Kidney (tissue), 14 donors: ENCODE results near the gene MBOAT1. TPM values are rescaled to one million over a fixed set of nuclear protein-coding genes. Genes with fewer than 3 reads are reported as not detected.

Source experiments
- DNase-seq, 5 donors: peaks; one replicate each; pipeline ENCODE4 v3.0.0-alpha.2; 2013 to 2020
- FAIRE-seq: peaks from 2 replicates; lab custom pipeline; 2012; peaks lifted over from hg19 to GRCh38; lab: Jason Lieb, UNC
- H3K27ac ChIP-seq, 2 donors: one replicate each; pipeline ENCODE4 v1.7.0; 2013; ENCODE audit warnings: low read depth in 2 of 2, low read length in 2 of 2, inconsistent platforms in 1 of 2
- H3K27me3 ChIP-seq: one replicate; pipeline ENCODE4 v1.7.1; 2013; ENCODE audit warnings: low read length, inconsistent platforms; ENCODE audit not compliant: control insufficient read depth, insufficient read depth
- H3K36me3 ChIP-seq, 3 donors: one replicate each; pipeline versions ENCODE4 v1.7.0 to v1.7.1; 2013; ENCODE audit warnings: low read length in 3 of 3, control low read depth in 1 of 3, inconsistent platforms in 1 of 3; ENCODE audit not compliant: insufficient read depth in 3 of 3, control insufficient read depth in 2 of 3
- H3K4me1 ChIP-seq, 3 donors: one replicate each; pipeline versions ENCODE4 v1.7.0 to v1.7.1; 2013; ENCODE audit warnings: low read length in 3 of 3, inconsistent platforms in 1 of 3, low read depth in 1 of 3; ENCODE audit not compliant: control insufficient read depth in 2 of 3, insufficient read depth in 2 of 3
- H3K4me3 ChIP-seq, 3 donors: one replicate each; pipeline versions ENCODE4 v1.7.0 to v1.8.1; 2013; ENCODE audit warnings: low read length in 3 of 3, control low read depth in 1 of 3, inconsistent platforms in 1 of 3
- H3K9ac ChIP-seq, 3 donors: one replicate each; pipeline versions ENCODE4 v1.7.0 to v1.7.1; 2013; ENCODE audit warnings: low read length in 3 of 3, control low read depth in 1 of 3, inconsistent platforms in 1 of 3
- H3K9me3 ChIP-seq, 3 donors: one replicate each; pipeline versions ENCODE4 v1.7.0 to v1.7.1; 2013; ENCODE audit warnings: low read length in 3 of 3, control low read depth in 1 of 3, inconsistent platforms in 1 of 3; ENCODE audit not compliant: control insufficient read depth in 2 of 3, insufficient read depth in 1 of 3
- CTCF ChIP-seq: IDR thresholded peaks from 3 replicates; pipeline ENCODE4 v1.5.1; 2012; ENCODE audit warnings: mild to moderate bottlenecking, moderate library complexity, borderline replicate concordance; ENCODE audit not compliant: insufficient read depth; ENCODE audit errors: extremely low read depth
- intact Hi-C: fragments of 100-400 bp; cut with DNase I; formaldehyde crosslinking; loops from one replicate; pipeline ENCODE4 v1.11.1; 2022
- polyA plus RNA-seq: library from polyadenylated mRNA; stranded (reverse); fragments of 350-450 nt; fragmentation: Illumina TruSeq; extraction: RNeasy Lipid Tissue Mini Kit (QIAGEN cat#74804); gene quantifications from one replicate; pipeline ENCODE4 v1.2.3, GENCODE V29; 2014; ENCODE audit warnings: low read depth, low replicate concordance; ENCODE audit not compliant: insufficient read depth
- total RNA-seq: library from RNA; stranded (reverse); fragmentation: NEBNext Ultra II Directional; extraction: Animal tissue kit (Norgen Biotek cat#: 25700); gene quantifications from one replicate; pipeline ENCODE4 v1.2.1, GENCODE V29; 2021
- donor health status: control.
- donor health status: control.
- donor health status: control.
- donor health status: control.
- donor health status: control.
- donor health status: DM: yes; HTN: yes; CAD: no.
- donor health status: Normal renal cell carcinoma (clear cell type).

Gene MBOAT1
- total and polyA plus RNA-seq, 2 donors from 2014 or later: 1.9 to 15.1 TPM

GRCh38 chr6:20117474-20117873, 94.8 kb downstream of the MBOAT1 start:
- no peak for TF ChIP-seq CTCF
- FAIRE-seq (no peak), DNase-seq (peak in 3 of 5 donors; percentile 33 to 65 (median 39))
- no peaks in the 10 kb centered on the region for H3K4me1 ChIP-seq
- no peak overlapping the region for H3K4me3 ChIP-seq
- intact Hi-C loops: no loop called here
- H3K27me3 ChIP-seq: no peaks in the 10 kb centered on the region
- no peaks in the 10 kb centered on the region for H3K9me3 ChIP-seq
- H3K9ac ChIP-seq: no peak overlapping the region
- no peak overlapping the region for H3K27ac ChIP-seq
- H3K36me3 ChIP-seq: no peaks in the 10 kb centered on the region

DNA sequence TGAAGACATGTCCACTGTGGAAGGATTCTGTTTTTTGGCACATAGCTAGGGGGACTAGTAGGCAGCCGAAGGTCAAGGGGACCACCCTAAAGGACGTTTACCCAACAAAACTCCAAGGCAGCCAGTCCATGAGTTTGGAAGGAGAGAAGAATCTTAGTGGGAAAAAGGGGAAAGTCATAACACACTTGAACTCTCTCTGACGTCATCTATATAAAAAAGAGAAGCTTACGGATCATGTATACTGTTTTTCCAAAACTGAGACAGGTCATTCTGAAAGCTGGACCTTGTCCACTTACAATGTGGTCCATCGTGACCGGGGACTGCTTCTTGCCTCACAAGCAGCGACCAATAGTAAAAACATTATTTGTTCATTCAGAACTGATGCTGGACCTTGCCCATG, 95.5 kb downstream of the MBOAT1 start:
- no peak for TF ChIP-seq CTCF
- H3K9ac ChIP-seq: no peak overlapping the region
- no peaks in the 10 kb centered on the region for H3K27me3 ChIP-seq
- FAIRE-seq (no peak), DNase-seq (no peak)
- H3K4me3 ChIP-seq: no peak overlapping the region
- no peaks in the 10 kb centered on the region for H3K36me3 ChIP-seq
- no peaks in the 10 kb centered on the region for H3K9me3 ChIP-seq
- intact Hi-C loops: no loop called here
- H3K4me1 ChIP-seq: no peaks in the 10 kb centered on the region
- no peak overlapping the region for H3K27ac ChIP-seq

DNA sequence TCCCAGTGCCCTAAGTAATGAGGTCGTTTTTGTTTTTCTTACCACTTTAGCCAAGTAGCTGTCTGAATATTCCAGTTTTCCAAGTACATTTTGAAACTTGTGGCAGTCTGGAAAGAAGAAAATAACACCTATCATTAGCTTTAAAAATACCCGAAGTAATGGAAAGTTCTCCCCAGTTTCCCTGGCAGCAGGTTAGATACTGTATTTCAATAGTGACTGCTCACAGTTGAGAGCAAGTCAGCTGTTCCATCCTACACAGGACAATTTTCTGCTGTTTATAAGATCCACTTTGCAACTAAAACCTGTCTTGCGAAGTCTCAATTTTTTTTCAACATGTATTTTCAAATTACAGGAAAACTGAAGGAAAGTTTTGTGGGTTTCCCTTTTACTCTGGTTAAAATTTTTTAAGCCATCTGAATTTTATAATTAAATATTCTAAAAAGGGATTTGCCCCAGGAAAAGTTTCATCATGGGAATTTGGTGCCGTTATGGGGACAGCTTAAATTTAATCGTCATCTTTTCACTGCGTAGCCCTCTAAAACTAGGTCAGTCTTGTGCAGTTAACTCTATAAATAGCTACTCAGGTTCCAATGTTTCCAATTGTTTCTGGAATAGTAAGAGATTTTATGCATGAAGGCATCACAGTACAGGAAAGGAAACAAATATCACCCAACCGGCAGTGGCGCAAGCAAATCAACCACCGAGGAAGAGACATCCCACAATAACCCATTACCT, 96.9 kb downstream of the MBOAT1 start:
- no peak overlapping the region for H3K27ac ChIP-seq
- intact Hi-C loops: no loop called here
- no peak for TF ChIP-seq CTCF
- H3K4me1 ChIP-seq: no peaks in the 10 kb centered on the region
- no peaks in the 10 kb centered on the region for H3K9me3 ChIP-seq
- no peaks in the 10 kb centered on the region for H3K36me3 ChIP-seq
- no peak overlapping the region for H3K9ac ChIP-seq
- no peak overlapping the region for H3K4me3 ChIP-seq
- DNase-seq: peak in 2 of 5 donors; percentile 29 to 44
- H3K27me3 ChIP-seq: no peaks in the 10 kb centered on the region
- no peak for FAIRE-seq
